ENCODE data around the gene KRTAP13-2. TPM values are rescaled to one million over a fixed set of nuclear protein-coding genes. Genes with fewer than 3 reads are reported as not detected.

The KRTAP13-2 gene
- total and polyA plus RNA-seq, 10 of the 15 experiments (the other 5 are each of a cell fraction or from before 2014, with no cell fraction given), result not detected

DNA sequence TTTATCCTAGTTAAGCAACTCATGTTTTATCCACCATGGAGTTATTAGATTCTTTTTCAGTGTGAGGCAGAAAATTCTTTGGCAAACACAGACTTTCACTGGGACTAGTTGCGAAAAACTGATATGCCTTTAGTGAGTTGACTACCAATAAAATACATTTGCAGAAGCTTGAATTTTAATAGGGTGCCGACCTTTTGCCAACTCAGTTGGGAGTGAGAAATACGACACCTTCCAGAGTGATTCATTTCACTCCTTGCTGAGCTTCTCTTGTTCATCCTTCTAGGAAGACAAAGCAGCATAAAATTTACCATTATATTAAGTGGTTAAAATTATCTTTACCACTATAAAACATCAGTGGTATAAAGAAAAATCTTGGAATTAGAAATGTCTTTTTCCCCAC is 22.5 kb downstream of the KRTAP13-2 start:
- intact Hi-C loops (cut with micrococcal nuclease; ENCODE audit: unreplicated experiment) (no loop called here), in situ Hi-C loops (cut with MboI) (loop anchor here (10.0 kb wide), 1 partner anchor 1255 kb away; no protein-coding TSS in a partner anchor)
- no peaks in the 10 kb centered on the region for H3K27me3 ChIP-seq (replicated peaks in 1 of 2; ENCODE audit: control insufficient read depth in 2 of 2, insufficient read depth in 2 of 2, low read length in 1 of 2)
- no peaks in the 10 kb centered on the region for H3K4me1 ChIP-seq (ENCODE audit: control insufficient read depth, insufficient read depth, low read length)
- SMC1A ChIA-PET (ENCODE audit: uncharacterized antibody, unreplicated experiment), result no interaction called here
- no peak for DNase-seq (ENCODE audit: low read depth, low spot score)
- RAD21 ChIA-PET (ENCODE audit: unreplicated experiment), result no interaction called here
- no peaks in the 10 kb centered on the region for H4K20me1 ChIP-seq (ENCODE audit: control insufficient read depth, insufficient read depth)
- no TSS peak for BruUV-seq (replicated peaks)
- no peaks in the 10 kb centered on the region for H3K36me3 ChIP-seq (ENCODE audit: control insufficient read depth in 2 of 2, insufficient read depth in 2 of 2, low read length in 1 of 2)
- CTCF ChIA-PET, result no interaction called here
- no peak overlapping the region for H3K9ac ChIP-seq (ENCODE audit: control insufficient read depth, insufficient read depth, low read length)
- no peak overlapping the region for H3K27ac ChIP-seq (ENCODE audit: control insufficient read depth, insufficient read depth)
- H3K4me2 ChIP-seq (ENCODE audit: control insufficient read depth, insufficient read depth), result no peak overlapping the region
- no peak for ATAC-seq
- H3K79me2 ChIP-seq (ENCODE audit: control insufficient read depth, insufficient read depth, low read length), result no peaks in the 10 kb centered on the region
- FAIRE-seq, result no peak
- H3K9me3 ChIP-seq (replicated peaks; ENCODE audit: control insufficient read depth, insufficient read depth, low read length), result no peaks in the 10 kb centered on the region
- POLR2A ChIA-PET, result no interaction called here
- H3K4me3 ChIP-seq, result no peak overlapping the region
- H2AFZ ChIP-seq (ENCODE audit: control insufficient read depth, low read depth, low read length), result no peak overlapping the region
- WGBS (ENCODE audit: insufficient coverage, insufficient replicate concordance, low lambda C conversion rate, missing lambda C conversion rate), result 7% methylated on average over 3 of the region's 3 CpGs
- TF ChIP-seq, protein P1, sequence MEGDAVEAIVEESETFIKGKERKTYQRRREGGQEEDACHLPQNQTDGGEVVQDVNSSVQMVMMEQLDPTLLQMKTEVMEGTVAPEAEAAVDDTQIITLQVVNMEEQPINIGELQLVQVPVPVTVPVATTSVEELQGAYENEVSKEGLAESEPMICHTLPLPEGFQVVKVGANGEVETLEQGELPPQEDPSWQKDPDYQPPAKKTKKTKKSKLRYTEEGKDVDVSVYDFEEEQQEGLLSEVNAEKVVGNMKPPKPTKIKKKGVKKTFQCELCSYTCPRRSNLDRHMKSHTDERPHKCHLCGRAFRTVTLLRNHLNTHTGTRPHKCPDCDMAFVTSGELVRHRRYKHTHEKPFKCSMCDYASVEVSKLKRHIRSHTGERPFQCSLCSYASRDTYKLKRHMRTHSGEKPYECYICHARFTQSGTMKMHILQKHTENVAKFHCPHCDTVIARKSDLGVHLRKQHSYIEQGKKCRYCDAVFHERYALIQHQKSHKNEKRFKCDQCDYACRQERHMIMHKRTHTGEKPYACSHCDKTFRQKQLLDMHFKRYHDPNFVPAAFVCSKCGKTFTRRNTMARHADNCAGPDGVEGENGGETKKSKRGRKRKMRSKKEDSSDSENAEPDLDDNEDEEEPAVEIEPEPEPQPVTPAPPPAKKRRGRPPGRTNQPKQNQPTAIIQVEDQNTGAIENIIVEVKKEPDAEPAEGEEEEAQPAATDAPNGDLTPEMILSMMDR (IDR thresholded peaks at IDR 0.05 in 2 of 3, conservative IDR thresholded peaks at IDR 0.05 in 1 of 3; ENCODE audit: control insufficient read depth in 2 of 3, extremely low read depth in 1 of 3, insufficient read depth in 1 of 3, low read depth in 3 of 3, low read length in 3 of 3), result no peak
- TF ChIP-seq, protein P2, sequence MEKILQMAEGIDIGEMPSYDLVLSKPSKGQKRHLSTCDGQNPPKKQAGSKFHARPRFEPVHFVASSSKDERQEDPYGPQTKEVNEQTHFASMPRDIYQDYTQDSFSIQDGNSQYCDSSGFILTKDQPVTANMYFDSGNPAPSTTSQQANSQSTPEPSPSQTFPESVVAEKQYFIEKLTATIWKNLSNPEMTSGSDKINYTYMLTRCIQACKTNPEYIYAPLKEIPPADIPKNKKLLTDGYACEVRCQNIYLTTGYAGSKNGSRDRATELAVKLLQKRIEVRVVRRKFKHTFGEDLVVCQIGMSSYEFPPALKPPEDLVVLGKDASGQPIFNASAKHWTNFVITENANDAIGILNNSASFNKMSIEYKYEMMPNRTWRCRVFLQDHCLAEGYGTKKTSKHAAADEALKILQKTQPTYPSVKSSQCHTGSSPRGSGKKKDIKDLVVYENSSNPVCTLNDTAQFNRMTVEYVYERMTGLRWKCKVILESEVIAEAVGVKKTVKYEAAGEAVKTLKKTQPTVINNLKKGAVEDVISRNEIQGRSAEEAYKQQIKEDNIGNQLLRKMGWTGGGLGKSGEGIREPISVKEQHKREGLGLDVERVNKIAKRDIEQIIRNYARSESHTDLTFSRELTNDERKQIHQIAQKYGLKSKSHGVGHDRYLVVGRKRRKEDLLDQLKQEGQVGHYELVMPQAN (conservative IDR thresholded peaks at IDR 0.05), result no peak
- TF ChIP-seq BACH1 (IDR thresholded peaks at IDR 0.05; ENCODE audit: borderline replicate concordance) (no peak), YY1 (IDR thresholded peaks at IDR 0.05; ENCODE audit: low read depth, low read length) (no peak), ZZZ3 (IDR thresholded peaks at IDR 0.05; ENCODE audit: control insufficient read depth, insufficient read length, low read depth) (no peak), ASH2L (IDR thresholded peaks at IDR 0.05; ENCODE audit: borderline replicate concordance, low read depth) (no peak), MEF2A (IDR thresholded peaks at IDR 0.05; ENCODE audit: insufficient read depth, low read depth, low read length) (no peak), CHD4 (IDR thresholded peaks at IDR 0.05) (no peak), RAD51 (IDR thresholded peaks at IDR 0.05) (no peak)
- TF ChIP-seq, protein P3, sequence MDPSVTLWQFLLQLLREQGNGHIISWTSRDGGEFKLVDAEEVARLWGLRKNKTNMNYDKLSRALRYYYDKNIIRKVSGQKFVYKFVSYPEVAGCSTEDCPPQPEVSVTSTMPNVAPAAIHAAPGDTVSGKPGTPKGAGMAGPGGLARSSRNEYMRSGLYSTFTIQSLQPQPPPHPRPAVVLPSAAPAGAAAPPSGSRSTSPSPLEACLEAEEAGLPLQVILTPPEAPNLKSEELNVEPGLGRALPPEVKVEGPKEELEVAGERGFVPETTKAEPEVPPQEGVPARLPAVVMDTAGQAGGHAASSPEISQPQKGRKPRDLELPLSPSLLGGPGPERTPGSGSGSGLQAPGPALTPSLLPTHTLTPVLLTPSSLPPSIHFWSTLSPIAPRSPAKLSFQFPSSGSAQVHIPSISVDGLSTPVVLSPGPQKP (IDR thresholded peaks at IDR 0.05; ENCODE audit: low read depth, low read length), result no peak
- TF ChIP-seq, protein P4, sequence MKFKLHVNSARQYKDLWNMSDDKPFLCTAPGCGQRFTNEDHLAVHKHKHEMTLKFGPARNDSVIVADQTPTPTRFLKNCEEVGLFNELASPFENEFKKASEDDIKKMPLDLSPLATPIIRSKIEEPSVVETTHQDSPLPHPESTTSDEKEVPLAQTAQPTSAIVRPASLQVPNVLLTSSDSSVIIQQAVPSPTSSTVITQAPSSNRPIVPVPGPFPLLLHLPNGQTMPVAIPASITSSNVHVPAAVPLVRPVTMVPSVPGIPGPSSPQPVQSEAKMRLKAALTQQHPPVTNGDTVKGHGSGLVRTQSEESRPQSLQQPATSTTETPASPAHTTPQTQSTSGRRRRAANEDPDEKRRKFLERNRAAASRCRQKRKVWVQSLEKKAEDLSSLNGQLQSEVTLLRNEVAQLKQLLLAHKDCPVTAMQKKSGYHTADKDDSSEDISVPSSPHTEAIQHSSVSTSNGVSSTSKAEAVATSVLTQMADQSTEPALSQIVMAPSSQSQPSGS (IDR thresholded peaks at IDR 0.05; ENCODE audit: low read length), result no peak
- TF ChIP-seq, protein P5, sequence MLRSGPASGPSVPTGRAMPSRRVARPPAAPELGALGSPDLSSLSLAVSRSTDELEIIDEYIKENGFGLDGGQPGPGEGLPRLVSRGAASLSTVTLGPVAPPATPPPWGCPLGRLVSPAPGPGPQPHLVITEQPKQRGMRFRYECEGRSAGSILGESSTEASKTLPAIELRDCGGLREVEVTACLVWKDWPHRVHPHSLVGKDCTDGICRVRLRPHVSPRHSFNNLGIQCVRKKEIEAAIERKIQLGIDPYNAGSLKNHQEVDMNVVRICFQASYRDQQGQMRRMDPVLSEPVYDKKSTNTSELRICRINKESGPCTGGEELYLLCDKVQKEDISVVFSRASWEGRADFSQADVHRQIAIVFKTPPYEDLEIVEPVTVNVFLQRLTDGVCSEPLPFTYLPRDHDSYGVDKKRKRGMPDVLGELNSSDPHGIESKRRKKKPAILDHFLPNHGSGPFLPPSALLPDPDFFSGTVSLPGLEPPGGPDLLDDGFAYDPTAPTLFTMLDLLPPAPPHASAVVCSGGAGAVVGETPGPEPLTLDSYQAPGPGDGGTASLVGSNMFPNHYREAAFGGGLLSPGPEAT (IDR thresholded peaks at IDR 0.05; ENCODE audit: low read depth), result no peak
- TF ChIP-seq, protein P6, sequence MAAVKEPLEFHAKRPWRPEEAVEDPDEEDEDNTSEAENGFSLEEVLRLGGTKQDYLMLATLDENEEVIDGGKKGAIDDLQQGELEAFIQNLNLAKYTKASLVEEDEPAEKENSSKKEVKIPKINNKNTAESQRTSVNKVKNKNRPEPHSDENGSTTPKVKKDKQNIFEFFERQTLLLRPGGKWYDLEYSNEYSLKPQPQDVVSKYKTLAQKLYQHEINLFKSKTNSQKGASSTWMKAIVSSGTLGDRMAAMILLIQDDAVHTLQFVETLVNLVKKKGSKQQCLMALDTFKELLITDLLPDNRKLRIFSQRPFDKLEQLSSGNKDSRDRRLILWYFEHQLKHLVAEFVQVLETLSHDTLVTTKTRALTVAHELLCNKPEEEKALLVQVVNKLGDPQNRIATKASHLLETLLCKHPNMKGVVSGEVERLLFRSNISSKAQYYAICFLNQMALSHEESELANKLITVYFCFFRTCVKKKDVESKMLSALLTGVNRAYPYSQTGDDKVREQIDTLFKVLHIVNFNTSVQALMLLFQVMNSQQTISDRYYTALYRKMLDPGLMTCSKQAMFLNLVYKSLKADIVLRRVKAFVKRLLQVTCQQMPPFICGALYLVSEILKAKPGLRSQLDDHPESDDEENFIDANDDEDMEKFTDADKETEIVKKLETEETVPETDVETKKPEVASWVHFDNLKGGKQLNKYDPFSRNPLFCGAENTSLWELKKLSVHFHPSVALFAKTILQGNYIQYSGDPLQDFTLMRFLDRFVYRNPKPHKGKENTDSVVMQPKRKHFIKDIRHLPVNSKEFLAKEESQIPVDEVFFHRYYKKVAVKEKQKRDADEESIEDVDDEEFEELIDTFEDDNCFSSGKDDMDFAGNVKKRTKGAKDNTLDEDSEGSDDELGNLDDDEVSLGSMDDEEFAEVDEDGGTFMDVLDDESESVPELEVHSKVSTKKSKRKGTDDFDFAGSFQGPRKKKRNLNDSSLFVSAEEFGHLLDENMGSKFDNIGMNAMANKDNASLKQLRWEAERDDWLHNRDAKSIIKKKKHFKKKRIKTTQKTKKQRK (IDR thresholded peaks at IDR 0.05; ENCODE audit: low read depth, low read length), result no peak
